NCI-H2171 treated with DMSO at 0.1 percent for 48 hours (cell line): ENCODE data around the gene TEX19.

ENCODE experiments used
- DNase-seq: peaks from one replicate; lab custom pipeline; 2025; lab: John Stamatoyannopoulos, UW

Gene TEX19

GRCh38 chr17:82321947-82322466 lies 37.0 kb upstream of the TEX19 start:
- no peak for DNase-seq

- no peak for DNase-seq
These were observed 36.3 kb upstream of the TEX19 start for GRCh38 chr17:82322526-82323453.

- DNase-seq, result no peak
These were observed 35.4 kb upstream of the TEX19 start for GRCh38 chr17:82323514-82324234.

DNA sequence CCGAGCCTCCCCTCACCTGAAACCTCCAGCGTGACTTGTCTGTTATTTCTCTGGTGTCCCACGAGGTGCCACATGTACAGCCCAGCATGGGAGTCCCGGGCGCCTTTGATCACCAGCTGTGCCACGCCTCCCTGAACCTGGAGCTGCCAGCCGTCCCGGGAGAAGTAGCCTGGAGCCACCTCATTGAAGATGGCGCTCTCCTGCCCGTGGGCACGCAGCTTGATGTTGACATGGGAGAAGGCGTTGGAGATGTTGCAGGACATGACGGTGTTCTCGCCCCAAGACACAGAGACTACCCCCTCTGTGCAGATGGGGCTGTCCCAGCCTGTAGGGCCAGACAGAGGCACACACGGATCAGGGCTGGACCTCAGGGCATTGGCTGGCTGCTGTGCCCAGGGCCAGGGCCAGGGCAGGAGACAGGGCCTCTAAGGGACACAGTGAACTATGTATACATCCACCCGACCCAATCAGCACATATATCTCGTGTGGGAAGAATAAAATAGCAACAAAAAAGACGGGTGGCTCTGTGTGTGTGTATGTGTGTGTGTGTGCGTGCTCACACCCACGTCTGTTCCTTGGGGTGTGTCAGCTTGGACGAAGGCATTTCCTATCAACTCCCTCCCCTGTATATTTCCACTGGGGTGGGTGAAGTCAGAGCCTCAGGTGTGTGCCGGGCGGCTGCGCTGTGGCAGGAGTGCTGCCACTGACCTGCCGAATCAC lies 34.3 kb upstream of the TEX19 start:
- DNase-seq, result no peak

DNA sequence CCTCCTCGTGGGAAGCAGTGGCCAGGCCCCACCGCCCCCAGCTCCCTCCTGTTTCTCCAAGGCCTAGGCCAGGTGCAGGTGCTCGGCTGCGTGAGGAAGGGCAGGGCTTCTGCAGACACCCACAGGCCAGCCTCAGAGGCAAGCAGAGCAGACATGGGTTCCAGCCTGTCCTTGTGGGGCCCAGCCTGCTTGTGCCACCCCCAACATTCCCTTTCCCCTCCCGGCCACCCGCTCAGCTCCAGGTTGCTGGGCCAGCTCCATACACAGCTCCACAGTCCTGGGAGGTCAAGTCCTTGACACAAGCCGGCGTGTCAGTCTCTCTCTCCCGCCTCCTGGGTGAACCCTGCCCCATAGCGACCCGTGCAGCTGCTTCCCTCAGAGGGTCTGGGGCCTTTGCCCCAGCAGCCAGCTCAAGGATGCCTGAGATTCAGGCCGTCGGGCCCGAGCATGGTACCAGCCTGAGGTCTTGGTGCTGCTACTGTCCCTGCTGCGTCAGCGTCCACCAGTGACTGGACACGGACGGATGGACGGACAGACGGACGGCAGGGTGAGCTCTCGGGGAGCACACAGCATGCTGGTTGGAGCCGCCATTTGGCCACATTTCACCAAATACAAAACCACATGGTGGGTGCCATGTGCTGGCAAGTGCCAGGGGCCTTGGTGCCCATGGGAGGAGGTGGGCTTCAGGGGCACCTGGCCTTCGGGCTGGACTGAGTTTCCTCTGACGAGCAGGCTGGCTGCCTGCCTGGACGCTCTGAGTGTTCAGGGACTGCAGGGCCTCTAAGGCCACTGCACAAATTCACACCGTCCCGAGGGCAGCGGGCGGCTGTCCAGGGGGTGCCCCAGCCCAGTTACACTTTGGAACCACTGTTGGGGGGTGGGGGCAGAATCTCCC lies 33.5 kb upstream of the TEX19 start:
- no peak for DNase-seq

DNA sequence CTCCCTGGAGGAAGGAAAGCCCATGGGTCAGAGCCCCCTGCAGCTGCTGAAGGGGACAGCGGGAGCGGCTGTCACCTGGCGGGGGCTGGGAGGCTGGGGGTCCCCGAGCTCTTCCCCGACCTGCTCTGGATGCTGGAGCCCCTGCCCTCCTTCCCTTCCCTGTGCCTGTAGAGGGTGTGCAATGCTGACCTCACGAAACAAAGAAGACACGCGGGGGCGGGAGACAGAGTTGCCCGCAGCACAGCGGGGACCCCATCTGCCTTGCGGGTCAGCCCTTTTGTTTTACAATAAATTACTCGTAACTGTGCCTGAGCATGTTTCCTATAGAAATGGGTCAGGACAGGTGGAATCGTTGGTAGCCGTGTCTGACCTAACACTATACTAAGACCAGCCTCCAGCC lies 31.8 kb upstream of the TEX19 start:
- DNase-seq, result no peak

GRCh38 chr17:82327757-82328140 lies 31.3 kb upstream of the TEX19 start:
- DNase-seq, result no peak

GRCh38 chr17:82328141-82328993 lies 30.7 kb upstream of the TEX19 start:
- no peak for DNase-seq

- no peak for DNase-seq
These were observed 30.0 kb upstream of the TEX19 start for GRCh38 chr17:82328994-82329507.

GRCh38 chr17:82329683-82330321 lies 29.2 kb upstream of the TEX19 start:
- DNase-seq, result no peak

- peak; percentile 90 for DNase-seq
These were observed 28.5 kb upstream of the TEX19 start for GRCh38 chr17:82330322-82331239.

DNA sequence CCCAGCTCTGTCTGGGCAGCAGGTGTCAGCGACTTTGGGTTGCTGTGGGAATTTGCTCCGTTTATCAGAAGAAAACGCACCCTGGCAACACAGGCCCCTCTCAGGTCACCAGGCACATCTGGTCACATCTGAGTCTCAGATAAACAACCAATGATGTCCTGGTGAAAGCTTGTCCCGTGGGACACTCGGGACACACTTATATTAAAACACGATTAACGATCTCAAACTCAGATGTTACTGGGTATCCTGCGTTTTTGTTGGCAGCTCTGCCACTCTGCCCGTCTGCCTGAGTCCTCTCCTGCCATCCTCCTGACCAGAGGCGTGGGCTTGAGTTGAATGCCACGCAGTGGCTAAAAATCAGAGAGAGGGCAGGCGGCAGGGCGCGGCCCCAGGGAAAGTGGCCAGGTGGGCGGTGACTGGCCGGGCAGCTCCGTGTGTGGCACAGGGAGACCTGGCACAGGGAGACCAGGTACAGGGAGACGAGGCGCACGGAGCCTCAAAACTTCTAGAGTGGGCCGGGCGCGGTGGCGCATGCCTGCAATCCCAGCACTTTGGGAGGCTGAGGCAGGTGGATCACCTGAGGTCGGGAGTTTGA lies 27.6 kb upstream of the TEX19 start:
- peak; percentile 28 for DNase-seq

DNA sequence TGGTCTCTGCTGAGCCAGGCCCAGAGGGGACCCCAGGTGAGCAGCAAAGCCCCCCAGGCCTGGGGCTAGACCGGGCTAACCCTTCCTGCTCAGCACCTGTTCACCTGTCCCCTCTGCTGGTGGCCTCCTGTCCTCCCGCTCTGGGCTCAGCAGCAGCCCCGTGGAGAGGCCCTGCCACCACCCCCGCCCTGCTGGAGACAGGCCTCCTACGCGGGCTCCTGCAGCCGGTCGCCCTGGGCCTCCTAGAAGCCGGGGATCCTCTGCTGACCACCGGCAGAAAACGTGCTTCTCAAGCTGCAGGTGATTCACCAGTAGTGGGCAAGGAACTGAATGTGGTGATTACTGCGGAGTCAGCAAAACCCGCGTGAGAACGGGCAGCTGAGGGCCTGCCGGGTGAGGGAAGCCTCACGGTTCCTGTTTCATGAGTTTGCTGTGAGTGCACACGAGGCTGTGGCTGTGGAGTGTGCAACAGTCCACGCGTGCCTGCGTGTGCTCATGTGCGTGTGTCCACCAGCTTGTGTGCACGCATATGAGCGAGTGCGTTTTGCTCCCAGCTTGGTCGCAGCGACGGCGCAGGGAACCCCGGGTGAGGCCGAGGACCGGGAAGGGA lies 26.3 kb upstream of the TEX19 start:
- DNase-seq, result peak; percentile 41

DNA sequence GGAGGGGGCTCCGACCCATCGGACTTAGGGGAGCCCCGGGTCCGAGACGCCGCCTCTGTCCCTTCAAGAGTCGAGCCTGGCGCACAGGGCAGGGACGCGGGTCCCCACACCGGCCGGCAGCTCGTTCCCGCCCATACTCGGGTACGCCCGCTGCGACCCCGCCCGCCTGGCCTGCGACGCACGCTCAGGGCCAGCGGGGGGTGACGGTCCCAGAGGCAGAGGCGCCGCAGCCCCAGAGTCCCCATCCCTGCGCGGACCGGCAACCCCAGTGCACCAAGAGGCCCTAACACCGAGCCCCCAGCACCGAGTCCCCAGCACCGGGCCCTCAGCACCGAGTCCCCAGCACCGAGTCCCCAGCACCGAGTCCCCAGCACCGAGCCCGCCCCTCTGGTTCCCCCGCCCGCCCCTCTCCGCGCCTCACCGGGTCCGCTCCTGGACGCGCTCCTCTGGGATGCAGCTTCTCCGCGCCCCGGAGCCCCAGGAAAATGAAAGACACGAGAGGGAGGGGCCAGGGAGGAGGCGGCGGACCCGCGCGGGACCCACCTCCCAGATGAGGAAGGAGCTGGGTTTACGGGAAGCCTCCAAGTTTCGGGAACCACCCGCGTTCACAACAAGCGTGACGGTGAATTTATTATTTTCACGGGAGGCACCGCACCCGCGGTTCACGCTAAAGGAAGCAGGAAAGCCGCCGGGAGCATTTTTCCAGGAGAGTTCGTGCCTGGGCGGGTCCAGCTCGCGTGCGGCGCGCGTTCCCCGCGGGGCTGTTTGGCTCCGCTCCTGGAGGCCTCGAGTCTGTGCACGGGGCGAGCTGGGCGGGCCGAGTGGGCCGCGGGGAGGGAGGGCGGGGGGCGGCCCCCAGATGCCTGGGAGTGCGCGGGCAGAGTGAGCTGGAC lies 25.5 kb upstream of the TEX19 start, which contains the start of gene SECTM1:
Gene SECTM1 (minus strand): TSS at position 488 of the 893 bp plus-strand sequence. CDS start 6,526 bp downstream, outside the sequence.
- DNase-seq, result no peak

- no peak for DNase-seq
These were observed 24.8 kb upstream of the TEX19 start for GRCh38 chr17:82334204-82334621.

DNA sequence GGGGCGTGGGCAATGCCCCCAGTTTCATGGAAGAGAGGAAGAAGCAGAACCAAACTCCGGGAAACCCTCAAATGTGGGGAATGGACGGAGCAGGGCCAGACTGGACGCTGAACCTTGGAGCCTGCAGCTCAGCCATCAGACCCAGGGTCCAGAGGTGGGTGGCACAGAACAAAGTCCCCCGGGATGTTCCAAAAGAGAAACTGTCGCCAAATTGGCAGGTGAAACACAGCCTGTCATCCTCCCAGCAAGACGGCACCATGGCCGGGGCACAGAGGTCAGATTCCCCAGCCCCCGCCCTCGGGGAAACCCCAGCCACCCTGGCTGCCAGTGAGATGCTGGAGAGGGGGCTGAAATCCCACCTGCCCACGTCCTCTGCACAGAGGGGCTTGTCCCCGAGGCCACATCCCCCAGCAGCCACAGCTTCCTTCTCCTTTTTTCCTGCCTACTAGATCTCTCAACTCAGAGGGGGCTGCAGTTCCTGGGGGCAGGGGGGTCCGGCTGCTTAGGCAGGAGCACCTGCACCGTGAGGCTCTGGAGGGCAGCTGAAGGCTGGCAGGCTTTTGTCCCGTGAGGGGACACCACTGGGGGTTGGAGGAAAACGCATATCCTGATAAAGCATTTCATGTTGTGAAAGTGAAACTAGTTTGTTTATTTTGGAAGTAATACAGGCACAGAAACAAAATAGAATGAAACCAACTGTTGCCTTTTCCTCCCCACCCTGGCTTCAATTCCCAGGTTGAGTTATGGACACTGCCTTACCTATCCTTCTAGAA lies 24.2 kb upstream of the TEX19 start:
- no peak for DNase-seq
